ENCODE results near the gene SPTBN1.

DNA sequence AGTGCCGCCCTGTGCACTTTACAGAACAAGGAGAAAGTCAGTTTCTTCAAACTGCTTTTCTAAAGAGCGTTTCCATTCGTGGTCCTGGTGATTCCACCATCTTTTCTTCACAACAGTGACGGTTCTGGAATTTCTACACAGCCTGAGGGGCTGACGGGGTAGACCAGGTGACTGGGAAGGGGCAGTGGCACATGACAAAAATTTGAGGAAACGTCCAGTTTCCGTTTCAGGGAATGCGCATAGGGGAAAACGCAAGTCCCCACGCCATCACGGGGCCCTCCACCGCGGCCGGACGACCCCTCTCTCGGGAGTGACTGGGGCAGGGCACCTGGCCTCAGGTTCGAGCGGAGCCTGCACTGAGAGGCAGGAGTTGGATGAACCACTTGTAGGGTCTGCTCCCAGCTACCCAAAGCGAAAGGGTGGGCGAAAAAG is 980 bp upstream of the SPTBN1 start:
- TF ChIP-seq GRHL2 (CRISPR knock-in tag; IDR thresholded peaks at IDR 0.05; ENCODE audit: insufficient replicate concordance, severe bottlenecking) = no peak
- TF ChIP-seq, protein P1, sequence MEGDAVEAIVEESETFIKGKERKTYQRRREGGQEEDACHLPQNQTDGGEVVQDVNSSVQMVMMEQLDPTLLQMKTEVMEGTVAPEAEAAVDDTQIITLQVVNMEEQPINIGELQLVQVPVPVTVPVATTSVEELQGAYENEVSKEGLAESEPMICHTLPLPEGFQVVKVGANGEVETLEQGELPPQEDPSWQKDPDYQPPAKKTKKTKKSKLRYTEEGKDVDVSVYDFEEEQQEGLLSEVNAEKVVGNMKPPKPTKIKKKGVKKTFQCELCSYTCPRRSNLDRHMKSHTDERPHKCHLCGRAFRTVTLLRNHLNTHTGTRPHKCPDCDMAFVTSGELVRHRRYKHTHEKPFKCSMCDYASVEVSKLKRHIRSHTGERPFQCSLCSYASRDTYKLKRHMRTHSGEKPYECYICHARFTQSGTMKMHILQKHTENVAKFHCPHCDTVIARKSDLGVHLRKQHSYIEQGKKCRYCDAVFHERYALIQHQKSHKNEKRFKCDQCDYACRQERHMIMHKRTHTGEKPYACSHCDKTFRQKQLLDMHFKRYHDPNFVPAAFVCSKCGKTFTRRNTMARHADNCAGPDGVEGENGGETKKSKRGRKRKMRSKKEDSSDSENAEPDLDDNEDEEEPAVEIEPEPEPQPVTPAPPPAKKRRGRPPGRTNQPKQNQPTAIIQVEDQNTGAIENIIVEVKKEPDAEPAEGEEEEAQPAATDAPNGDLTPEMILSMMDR (IDR thresholded peaks at IDR 0.05) = no peak
- TF ChIP-seq, protein P2, sequence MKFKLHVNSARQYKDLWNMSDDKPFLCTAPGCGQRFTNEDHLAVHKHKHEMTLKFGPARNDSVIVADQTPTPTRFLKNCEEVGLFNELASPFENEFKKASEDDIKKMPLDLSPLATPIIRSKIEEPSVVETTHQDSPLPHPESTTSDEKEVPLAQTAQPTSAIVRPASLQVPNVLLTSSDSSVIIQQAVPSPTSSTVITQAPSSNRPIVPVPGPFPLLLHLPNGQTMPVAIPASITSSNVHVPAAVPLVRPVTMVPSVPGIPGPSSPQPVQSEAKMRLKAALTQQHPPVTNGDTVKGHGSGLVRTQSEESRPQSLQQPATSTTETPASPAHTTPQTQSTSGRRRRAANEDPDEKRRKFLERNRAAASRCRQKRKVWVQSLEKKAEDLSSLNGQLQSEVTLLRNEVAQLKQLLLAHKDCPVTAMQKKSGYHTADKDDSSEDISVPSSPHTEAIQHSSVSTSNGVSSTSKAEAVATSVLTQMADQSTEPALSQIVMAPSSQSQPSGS (CRISPR knock-in tag; IDR thresholded peaks at IDR 0.05; ENCODE audit: borderline replicate concordance, low read depth) = no peak
- TF ChIP-seq, protein P3, sequence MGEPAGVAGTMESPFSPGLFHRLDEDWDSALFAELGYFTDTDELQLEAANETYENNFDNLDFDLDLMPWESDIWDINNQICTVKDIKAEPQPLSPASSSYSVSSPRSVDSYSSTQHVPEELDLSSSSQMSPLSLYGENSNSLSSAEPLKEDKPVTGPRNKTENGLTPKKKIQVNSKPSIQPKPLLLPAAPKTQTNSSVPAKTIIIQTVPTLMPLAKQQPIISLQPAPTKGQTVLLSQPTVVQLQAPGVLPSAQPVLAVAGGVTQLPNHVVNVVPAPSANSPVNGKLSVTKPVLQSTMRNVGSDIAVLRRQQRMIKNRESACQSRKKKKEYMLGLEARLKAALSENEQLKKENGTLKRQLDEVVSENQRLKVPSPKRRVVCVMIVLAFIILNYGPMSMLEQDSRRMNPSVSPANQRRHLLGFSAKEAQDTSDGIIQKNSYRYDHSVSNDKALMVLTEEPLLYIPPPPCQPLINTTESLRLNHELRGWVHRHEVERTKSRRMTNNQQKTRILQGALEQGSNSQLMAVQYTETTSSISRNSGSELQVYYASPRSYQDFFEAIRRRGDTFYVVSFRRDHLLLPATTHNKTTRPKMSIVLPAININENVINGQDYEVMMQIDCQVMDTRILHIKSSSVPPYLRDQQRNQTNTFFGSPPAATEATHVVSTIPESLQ (CRISPR knock-in tag; IDR thresholded peaks at IDR 0.05) = no peak
- no peak for TF ChIP-seq ESRRA (CRISPR knock-in tag; IDR thresholded peaks at IDR 0.05; ENCODE audit: borderline replicate concordance)

Measured in WTC11 (cell line).